DMS 273 treated with DMSO at 0.1 percent for 48 hours (cell line): Measurements from ENCODE around the gene ASAP2.

ENCODE experiments used
- DNase-seq: peaks from one replicate; lab custom pipeline; 2025; lab: John Stamatoyannopoulos, UW

ASAP2 gene

DNA sequence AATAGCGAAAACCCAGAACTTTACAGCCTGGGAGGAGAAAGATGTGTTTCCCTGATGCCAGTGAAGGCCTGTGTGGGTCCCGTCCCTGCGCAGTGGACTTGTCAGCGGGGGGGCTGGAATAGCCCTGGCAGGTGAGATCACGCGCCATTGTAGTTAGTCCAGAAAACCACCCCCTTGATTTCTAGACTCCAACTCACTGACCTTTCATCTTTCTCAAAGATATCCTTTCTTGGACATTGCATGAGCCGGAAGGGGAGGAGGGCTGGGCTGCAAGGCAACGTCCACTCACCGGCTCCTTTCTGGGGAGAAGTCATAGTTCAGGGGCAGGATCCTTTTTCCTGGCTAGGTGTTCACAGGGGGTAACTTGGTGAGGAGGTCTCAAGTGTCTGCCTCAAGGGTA lies 22.3 kb upstream of the ASAP2 start:
- no peak for DNase-seq

DNA sequence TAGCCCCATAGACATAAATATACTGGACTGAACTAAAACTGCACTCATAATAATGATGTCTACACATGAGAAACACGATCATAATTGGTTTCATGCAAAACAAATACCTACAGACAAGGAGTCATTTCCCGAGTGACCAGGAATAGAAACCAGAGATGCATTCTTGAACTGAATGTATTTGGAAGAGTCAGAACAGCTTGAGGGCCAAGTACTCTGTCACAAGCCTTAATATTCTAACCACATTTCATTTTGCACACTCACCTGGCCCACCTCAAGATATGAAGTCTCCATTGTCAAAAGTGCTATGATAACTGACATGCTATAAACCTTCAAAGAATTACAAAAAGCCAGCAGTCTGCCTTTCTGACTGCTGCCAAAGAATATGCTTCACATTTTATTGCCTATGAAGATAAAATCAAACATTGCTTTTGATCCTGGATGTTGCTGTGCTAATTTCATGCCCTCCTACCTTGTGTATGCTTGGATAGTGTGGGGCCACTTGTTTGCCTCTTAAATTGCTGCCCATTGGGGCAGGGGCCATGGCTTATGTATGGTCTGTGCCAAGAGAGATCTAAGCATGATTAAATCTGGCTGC lies 18.9 kb upstream of the ASAP2 start:
- no peak for DNase-seq

DNA sequence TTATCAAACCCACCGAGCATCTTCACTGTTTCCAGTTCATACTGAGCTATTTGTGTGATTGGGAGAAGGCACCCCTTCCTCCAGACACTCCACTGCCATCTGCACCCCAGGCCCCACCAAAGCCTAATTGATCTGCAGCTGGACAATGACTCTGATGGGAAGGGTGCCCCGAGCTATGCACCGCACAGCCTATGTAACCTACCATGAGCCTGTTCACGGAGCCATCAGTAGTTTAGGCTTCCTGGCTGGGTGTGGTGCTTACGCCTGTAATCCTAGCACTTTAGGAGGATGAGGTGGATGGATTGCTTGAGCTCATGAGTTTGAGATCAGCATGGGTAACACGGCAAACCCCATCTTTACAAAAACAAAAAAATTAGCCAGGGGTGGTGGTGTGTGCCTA lies 17.8 kb upstream of the ASAP2 start:
- no peak for DNase-seq

DNA sequence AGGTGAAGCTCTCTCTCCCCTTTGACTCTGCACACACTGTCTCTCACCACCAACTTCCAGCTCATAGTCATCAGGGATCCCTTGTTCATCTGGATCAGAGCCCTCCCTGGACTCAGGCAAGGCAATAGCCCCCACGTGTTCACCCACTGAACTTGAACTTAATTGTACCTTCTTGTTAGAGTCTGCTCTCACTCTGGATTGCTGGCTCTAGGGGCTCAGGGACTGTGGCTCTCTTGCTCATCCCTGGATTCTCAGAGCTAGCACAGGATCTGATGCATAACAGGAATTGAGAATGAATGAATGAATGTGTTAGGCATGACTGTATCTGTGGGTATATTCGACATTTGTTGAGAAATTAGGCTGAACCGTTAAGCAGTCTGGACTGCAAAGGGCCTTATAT lies 16.7 kb upstream of the ASAP2 start:
- DNase-seq, result no peak

DNA sequence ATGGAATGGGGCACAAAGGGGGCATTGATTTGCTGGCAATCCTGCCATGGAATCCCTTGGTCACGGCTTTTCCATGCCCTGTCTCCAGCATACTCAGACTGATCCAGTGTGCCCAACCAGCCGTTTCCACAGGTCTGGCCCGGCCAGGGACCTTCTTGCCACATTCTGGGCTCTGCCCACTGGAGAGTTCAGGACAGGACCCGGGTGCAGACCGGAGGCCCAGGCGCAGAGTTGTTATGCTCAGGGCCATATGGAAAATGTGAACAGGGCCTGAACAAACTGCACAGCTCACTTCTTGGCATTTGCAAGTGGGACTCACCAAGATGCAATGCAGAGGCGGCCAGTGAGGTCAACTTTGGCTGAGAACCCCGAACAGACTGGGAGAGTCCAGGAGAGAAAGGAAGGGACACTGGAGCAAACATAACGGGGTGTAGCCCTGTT lies 15.6 kb upstream of the ASAP2 start:
- DNase-seq, result no peak

DNA sequence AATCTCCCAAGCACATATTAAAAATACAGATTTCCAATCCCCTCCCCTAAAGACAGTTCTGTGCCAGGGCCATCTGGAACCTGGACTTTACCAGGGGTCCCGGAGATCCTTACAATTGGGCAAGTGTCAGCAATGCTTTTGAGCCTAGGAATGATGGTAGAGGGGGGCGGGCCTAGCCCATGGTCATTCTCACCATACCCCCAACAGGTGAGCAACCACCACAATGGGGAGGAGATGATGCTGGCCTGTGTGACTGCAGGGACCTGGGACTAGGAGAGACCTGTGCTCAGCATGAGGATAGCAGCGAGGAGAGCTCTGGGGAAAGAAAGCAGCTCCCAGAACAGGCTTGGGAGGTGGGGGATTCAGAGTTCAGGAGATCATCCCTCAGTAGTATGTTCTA lies 13.9 kb upstream of the ASAP2 start:
- no peak for DNase-seq

DNA sequence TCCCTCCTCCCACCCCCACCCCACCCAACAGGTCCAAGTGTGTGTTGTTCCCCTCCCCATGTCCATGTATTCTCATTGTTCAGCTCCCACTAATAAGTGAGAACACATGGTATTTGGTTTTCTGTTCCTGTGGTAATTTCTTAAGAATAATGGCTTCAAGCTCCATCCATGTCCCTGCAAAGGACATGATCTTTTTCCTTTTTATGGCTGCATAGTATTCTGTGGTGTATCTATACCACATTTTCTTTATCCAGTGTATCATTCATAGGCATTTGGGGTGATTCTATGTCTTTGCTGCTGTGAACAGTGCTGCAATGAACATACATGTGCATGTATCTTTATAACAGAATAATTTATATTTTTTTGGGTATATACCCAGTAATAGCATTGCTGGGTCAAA lies 12.3 kb upstream of the ASAP2 start:
- no peak for DNase-seq

DNA sequence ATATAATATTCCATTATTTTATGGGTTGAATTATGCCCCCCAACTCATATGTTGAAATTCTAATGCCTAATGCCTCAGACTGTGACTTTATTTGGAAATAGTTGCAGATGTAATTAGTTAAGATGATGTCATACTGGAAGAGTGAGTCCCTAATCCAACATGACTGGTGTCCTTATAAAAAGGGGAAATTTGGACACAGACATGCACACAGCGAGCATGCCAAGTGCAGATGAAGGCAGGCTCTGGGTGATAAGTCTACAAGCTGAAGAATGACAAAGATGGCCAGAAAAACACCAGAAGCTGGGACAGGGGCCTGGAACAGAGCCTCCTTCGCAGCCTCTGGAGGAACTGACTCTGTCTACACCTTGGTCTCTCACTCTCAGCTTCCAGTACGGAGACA lies 10.0 kb upstream of the ASAP2 start:
- no peak for DNase-seq

DNA sequence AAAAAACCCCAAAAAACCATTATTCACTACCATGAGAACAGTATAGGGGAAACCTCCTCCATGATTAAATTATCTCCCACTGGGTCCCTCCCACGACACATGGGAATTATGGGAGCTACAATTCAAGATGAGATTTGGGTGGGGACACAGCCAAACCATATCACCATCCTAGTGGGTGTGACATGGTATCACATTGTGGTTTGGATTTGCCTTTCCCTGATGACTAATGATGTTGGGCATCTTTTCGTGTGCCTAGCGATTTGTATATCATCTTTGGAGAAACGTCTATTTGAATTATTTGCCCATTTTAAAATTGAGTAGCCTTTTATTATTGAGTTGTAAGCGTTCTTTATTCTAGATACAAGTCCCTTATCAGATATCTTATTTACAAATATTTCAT lies 8.7 kb upstream of the ASAP2 start:
- DNase-seq, result no peak

DNA sequence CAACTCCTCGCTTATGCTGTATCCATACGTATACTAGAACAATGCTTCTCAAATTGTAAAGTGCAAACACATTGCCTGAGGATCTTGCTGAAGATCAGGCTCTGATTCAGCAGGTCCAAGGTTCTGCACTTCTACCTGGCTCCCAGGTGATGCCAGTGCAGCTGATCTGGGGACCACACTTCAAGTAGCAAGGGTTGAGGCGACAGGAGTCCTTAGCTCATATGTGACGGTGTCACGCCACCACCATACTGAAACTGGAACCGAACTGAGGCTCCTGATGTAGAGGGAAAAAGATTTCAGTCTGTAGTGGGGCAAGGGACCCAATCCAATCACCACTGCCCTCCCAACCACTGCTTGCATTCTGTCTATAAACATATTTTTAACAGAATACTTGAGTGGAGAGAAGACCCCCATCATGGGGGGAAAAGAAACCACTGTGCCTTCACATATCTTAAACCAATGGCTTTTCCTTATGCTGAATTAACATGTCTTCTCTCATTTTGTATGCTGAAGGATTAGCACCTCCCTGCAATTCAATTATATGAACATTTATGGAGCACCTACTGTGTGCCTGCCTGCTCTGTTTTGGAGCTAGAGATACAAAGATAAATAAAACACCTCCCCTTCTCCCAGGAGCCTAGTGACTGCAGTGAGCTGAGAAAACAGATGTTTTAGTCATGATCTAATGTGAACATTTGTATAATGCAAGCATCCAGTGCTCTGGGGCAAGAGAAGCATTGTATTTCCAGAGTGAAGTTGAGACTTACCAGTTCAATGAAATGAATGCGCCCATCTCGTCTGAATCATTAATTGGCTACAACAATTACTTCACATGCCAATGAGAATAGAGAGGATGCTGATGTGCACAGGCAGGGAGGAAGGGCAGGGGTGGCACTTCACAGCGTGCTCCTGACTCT lies 6.6 kb upstream of the ASAP2 start:
- no peak for DNase-seq

DNA sequence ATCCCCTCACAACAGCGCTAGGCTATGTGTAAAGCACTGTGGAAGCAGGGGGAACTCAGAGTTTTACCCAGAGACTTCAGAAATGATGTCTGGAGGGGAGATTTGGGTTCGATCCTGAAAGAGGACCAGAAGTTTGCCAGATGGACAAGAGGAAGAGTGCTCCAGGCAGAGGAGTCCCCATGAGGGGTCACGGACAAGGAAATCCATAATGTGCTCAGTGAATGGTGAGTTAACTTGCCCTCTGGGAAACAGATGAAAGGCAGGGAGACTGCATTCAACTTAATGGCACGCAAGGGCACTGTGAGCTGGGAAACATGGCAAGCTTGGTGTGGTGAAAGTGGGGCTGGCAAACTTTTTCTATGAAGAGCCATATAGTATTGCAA lies 6.0 kb upstream of the ASAP2 start:
- no peak for DNase-seq

DNA sequence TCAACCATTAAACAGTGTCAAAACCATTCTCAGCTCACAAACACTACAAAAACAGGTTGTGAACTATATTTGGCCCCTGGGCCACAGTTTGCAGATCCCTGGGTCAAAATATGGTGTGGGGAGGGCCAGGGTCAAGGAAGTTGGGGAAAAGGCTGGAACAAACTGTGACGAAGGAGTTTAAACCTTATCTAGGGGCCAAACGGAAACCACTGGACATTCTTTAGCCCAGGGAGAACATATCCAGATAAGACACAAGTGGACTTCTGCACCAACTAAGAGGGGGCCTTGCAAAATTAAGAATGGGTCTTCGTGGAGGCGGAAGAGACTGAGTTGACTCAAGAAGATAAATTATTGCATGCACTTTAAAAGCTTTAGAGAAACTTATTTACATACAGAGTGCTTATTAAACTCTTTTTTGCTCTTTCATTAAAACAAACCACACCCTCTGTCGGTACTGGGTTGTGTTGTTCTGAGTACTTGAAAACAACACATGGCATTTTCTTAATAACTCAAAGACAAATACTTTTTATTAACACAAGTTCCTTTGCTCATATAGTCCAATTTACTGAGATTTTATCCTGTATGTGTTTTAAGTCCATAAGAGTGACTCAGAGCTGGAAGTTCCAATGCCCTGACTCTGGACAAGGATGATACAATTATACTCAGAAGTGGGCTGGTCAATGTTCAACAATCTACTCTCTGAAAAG lies 5.3 kb upstream of the ASAP2 start:
- DNase-seq, result no peak

DNA sequence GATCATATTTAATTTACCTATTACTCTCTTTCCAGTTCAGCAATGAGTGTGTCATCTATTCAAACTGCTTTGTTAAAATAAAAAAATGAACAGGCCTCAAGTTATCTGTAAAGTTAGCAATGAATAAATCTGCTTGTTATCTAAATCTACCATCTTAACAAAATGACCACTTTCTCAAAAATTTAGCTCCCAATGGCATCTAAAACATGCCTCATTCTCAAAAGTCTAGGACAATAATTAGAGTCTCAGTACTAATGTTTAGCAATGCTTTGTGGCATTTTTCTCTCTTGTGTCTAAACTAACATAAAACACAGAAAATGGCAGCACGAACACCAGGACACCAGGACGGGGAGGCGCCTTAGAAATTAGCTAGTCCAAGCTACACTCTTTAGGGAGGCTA lies 3.6 kb upstream of the ASAP2 start:
- no peak for DNase-seq

DNA sequence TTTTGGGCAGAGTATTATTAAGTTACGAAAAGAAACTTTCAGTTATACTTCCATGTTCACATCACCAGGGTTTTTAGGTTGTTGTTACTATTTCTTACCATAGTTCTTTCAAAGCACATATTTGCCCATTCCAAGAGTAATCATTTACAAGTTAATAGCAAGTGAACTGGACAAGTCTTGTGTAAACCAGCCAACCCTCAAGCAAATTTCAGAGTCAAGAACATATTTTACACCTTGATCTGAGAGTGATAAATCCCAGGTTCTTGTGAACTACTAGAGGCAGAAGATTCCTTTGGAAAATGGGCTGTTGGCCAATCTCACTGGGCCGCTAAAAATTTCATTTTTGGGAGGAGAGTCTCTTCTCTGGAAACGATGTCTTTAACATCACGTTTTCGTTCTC lies 2.7 kb upstream of the ASAP2 start:
- no peak for DNase-seq

DNA sequence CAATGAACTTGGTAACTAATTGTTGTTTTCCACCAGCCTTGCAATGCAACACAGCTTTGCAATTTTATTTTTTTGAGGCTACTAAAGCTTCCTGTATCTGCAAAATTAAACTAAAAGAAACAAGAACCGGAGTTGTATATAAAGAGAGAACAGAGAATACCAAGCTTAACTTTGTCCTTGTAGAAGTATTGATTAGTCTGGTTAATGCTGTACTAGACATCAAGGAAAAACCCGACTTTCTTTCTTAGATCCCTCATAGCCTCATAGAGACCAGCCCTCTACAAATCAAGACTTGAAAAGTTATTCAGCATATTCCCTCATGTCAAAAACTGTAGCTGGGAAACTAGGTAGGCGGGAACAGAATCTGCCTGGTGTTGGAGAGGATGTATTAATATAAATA lies 1.7 kb upstream of the ASAP2 start:
- DNase-seq, result no peak

DNA sequence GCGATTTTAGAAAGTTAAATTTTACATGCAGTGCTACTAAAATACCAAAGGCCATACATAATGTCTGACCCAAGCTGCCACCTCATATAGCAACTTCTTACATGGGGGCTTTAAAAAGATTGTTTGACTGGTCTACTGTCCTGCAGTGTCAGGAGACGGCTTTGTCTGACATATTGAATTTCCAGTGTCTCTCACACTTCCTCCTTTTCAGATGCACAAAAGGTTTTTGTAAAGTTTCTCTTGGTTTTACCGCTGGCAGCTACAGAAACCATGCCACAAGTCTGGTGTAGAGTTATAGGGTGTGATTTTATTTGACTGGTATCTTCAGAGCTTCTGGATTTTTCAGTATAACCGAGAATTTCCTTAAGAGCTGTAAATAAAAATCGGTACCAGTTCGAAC lies 1.1 kb upstream of the ASAP2 start:
- no peak for DNase-seq

DNA sequence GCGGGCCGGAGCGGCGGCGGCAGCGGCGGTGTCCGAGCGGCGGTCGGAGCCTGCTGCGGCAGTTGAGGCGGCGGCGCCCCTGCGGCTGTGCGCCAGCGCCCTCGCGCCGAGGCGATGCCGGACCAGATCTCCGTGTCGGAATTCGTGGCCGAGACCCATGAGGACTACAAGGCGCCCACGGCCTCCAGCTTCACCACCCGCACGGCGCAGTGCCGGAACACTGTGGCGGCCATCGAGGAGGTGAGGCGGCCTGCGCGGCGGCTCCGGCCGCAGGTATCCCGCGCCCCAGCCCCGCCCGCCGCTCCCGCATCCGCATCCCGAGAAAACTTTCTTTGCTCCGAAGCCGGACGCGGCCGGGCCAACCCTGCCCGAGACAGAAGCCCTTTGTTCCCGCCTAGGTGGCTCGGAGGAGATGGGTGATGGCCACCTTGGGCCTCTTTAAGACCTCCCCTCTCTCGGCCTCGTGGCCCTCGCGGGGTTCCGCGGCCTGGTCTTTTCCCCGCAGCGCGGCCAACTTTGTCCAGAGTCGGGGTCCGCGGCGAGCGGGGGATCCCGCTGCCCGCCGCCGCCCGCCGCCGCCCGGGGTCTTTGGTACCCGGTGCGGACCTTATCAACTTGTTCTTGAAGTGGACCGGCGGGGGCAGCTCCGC lies 504 bp downstream of the ASAP2 start:
- no peak for DNase-seq

DNA sequence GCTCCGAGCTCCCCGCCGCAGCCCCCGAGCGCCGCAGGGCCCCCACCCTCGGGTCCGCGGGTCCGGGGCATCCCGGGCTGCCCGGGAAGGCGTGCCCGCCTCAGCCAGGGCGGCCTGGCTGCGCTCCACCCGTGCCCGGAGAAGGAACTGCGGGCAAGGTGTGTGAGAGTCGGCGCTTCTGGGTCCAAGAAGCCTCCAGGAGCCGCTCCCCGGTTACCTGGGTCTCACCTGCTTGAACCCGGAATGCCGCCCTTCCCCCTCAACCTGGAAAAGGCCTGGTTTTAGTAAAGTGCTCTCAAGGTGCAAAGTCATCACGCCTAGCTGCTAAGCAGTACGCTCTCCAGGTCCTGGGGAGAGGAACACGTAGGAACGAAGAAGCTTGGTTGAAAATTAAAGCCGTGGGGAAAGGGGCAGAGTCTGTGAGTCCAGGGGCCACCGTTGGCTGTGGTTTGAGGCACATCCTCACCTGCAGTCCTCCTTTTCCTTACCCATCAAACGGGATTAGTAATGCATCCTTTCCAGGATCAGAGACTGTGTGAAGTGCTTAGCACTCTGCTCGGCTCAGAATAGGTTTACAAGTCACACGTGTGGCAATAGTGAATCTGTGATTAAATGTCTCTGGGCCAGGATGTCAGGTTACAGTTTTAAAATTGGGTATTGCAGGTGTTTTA lies 1.2 kb downstream of the ASAP2 start:
- DNase-seq, result no peak

DNA sequence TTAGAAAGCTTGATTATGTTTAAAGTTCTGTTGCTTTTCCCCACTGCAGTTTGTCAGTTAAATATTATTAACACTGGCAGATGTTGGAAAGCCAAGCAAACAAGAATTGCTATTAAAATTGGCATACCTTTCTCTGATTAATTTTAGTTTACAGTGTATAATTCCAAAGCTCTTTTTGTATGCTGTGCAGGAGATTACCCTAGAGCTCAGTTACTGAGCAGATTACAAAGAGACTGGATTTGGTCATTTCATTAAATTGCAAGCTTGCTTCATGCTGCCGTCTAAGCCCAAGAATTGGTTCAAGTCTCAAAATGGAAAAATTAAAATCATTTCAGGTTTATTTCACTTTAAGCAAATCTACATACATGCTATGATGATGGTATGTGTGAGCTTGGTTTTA lies 2.3 kb downstream of the ASAP2 start:
- no peak for DNase-seq

DNA sequence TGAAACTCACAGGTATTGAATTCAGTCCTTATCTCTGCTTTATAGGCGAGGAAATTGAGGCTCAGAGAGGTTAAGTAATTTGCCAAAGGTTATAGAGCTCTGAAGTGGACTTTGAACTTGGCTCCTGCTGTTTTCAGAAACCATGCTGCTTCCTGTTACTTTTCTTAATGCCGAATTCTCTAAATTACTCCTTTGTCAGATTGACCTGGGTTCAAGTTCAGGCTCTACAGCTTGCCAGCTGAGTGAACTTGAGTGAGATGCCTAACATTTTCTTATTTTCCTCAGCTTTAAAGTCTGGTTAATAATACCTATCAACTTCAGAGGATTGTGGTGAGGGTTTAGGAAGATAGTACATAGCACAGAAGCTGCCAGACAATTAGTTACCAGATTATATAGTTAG lies 3.4 kb downstream of the ASAP2 start:
- DNase-seq, result no peak

DNA sequence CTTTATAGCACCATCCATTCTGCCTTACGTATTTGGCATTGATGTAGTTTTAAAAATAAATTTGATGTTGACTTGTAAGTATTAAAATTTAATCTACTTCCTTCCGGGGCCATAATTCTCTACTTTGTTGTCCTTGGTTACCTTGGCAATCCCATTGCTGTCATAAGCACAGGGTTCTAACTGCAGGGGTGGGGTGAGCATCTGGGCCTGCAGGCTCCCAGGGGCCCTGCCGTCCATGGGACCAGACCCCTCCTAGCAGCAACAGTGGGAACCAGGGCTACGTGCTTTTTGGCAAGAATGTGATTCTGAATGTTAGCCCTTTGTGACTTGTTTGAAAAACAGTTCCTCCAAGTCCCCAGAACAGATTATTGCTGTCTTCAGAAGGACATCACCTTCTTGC lies 4.9 kb downstream of the ASAP2 start:
- no peak for DNase-seq

DNA sequence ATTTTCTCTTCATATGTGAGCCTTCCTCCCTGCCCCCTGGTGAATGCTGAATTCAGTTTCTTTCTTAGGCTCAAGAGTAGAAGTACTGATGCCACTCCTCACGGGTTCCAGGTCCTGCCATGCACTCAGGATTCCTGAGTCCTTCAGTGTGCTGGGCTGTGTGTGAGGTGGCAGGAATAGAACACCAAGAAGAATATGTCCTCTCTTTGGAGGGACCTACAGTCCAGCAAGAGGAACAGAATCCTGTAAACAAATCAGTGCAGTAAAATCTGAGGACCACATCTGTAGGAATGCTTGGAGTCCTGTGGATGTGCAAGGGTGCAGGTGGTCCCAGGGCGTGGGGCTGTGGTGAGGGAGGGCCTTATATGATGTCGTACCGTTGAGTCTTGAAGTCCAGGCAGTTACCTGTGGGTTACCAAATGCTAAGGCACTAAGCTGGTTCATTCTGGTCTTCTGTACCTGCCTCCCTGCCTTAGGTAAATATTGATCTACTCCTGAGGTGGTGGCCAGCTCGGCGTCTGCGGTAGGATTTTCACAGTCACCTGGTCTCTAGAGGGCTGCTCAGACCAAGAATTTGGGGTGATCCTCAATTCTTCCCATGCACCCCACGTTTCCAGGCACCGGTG lies 5.5 kb downstream of the ASAP2 start:
- no peak for DNase-seq
